Endothelial cell (in vitro differentiated cells): Measurements from ENCODE around the gene IGFL3. TPM values are rescaled to one million over a fixed set of nuclear protein-coding genes. Genes with fewer than 3 reads are reported as not detected.

Experiments
- DNase-seq: peaks from one replicate; pipeline ENCODE4 v3.0.0; 2021; ENCODE audit warnings: low spot score
- H3K27ac Mint-ChIP-seq: one replicate; pipeline ENCODE4 v1.8.0; 2021; ENCODE audit warnings: mixed read lengths, inconsistent platforms; ENCODE audit not compliant: unreplicated experiment
- H3K27me3 Mint-ChIP-seq: one replicate; pipeline ENCODE4 v1.8.0; 2021; ENCODE audit warnings: mild to moderate bottlenecking, moderate library complexity, mixed read lengths, inconsistent platforms; ENCODE audit not compliant: unreplicated experiment
- H3K36me3 Mint-ChIP-seq: one replicate; pipeline ENCODE4 v1.8.0; 2021; ENCODE audit warnings: mild to moderate bottlenecking, low read depth, mixed read lengths, inconsistent platforms; ENCODE audit not compliant: unreplicated experiment
- H3K4me1 Mint-ChIP-seq: one replicate; pipeline ENCODE4 v1.8.0; 2021; ENCODE audit warnings: mild to moderate bottlenecking, mixed read lengths, inconsistent platforms; ENCODE audit not compliant: unreplicated experiment
- H3K4me3 Mint-ChIP-seq: one replicate; pipeline ENCODE4 v1.8.0; 2021; ENCODE audit warnings: mild to moderate bottlenecking, mixed read lengths, inconsistent platforms; ENCODE audit not compliant: unreplicated experiment
- H3K9me3 Mint-ChIP-seq: one replicate; pipeline ENCODE4 v1.8.0; 2021; ENCODE audit warnings: mixed read lengths, inconsistent platforms; ENCODE audit not compliant: unreplicated experiment
- total RNA-seq: library from RNA; stranded (reverse); fragmentation: NEBNext Ultra II Directional; extraction: Animal tissue kit (Norgen Biotek cat#: 25700); gene quantifications from one replicate; pipeline ENCODE4 v1.2.1, GENCODE V29; 2021; ENCODE audit not compliant: unreplicated experiment
- TF ChIP-seq, protein P1 (sequence below): fragments of 200-600 bp; sonication (generic); IDR thresholded peaks from one replicate; pipeline ENCODE4 v1.5.0; 2021; ENCODE audit warnings: antibody characterized with exemption; ENCODE audit not compliant: unreplicated experiment

Gene IGFL3
- total RNA-seq, 1 donor from 2014 or later: not detected

DNA sequence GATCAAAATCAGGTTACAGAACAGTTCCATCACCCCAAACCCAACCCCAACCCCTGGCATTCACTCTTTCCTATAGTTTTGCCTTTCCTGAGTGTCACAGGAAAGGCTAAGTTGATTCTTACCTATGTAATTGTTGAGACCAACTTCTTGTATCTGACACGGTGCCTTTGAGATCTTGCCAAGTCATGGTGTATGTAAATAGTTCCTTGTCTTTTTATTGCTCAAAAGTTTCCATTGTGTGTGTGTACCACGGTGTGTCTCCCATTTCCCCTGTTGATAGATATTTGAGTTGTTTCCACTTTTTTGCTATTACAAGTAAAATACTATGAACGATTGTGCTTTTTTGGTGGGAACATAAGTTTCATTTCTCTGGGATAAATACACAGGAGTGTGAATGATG lies 20.3 kb upstream of the IGFL3 start:
- Mint-ChIP-seq H3K27me3 (peaks cover 4% of the 10 kb centered on the region), H3K9me3 (no peaks in the 10 kb centered on the region), H3K27ac (no peak overlapping the region), H3K36me3 (no peaks in the 10 kb centered on the region), H3K4me1 (peaks cover 10% of the 10 kb centered on the region), H3K4me3 (no peak overlapping the region)
- TF ChIP-seq, protein P1, sequence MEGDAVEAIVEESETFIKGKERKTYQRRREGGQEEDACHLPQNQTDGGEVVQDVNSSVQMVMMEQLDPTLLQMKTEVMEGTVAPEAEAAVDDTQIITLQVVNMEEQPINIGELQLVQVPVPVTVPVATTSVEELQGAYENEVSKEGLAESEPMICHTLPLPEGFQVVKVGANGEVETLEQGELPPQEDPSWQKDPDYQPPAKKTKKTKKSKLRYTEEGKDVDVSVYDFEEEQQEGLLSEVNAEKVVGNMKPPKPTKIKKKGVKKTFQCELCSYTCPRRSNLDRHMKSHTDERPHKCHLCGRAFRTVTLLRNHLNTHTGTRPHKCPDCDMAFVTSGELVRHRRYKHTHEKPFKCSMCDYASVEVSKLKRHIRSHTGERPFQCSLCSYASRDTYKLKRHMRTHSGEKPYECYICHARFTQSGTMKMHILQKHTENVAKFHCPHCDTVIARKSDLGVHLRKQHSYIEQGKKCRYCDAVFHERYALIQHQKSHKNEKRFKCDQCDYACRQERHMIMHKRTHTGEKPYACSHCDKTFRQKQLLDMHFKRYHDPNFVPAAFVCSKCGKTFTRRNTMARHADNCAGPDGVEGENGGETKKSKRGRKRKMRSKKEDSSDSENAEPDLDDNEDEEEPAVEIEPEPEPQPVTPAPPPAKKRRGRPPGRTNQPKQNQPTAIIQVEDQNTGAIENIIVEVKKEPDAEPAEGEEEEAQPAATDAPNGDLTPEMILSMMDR: no peak
- no peak for DNase-seq

DNA sequence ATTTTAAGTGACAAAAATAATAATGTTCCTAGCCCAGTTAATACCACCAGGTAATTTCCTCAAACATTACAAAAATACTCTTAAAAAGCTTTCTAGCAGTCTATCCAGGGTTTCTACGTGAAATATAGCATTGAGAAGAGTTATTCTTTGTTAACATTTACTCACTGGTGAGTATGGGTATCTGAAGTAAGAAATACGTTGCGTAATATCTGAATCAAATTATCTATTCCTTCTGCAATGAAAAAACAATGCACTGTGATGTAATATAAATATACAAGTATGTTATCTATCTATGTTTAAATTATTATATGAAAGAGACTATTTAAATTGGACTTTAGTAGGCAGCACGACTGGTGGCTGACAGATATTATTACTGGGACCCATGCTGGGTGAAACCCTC lies 17.8 kb upstream of the IGFL3 start:
- Mint-ChIP-seq H3K27ac (no peak overlapping the region), H3K9me3 (no peaks in the 10 kb centered on the region), H3K4me1 (peaks cover 5% of the 10 kb centered on the region), H3K4me3 (no peak overlapping the region), H3K27me3 (peaks cover 4% of the 10 kb centered on the region), H3K36me3 (no peaks in the 10 kb centered on the region)
- DNase-seq: no peak
- TF ChIP-seq, protein P1: no peak

DNA sequence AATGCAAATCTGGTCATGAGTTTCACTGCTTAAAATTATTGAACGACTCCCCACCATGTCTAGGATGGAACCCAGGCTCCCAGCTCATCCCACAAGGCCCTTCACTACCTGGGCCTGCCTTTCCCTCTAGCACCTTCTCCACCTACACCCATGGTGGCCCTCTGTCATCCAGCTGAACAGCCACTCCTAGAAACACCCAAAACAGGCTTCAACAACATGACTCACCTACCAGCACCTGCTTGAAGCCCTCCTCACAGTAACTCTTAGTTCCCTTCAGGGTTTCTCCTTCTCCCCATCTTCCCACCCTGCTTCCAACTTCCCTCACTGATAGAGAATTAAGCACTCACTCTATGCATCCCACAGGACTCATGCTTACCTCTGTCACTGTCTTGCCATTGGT lies 16.9 kb upstream of the IGFL3 start:
- Mint-ChIP-seq H3K36me3 (no peaks in the 10 kb centered on the region), H3K4me1 (peaks cover 5% of the 10 kb centered on the region), H3K27ac (no peak overlapping the region), H3K27me3 (peaks cover 4% of the 10 kb centered on the region), H3K9me3 (no peaks in the 10 kb centered on the region), H3K4me3 (no peak overlapping the region)
- TF ChIP-seq, protein P1: no peak
- no peak for DNase-seq

DNA sequence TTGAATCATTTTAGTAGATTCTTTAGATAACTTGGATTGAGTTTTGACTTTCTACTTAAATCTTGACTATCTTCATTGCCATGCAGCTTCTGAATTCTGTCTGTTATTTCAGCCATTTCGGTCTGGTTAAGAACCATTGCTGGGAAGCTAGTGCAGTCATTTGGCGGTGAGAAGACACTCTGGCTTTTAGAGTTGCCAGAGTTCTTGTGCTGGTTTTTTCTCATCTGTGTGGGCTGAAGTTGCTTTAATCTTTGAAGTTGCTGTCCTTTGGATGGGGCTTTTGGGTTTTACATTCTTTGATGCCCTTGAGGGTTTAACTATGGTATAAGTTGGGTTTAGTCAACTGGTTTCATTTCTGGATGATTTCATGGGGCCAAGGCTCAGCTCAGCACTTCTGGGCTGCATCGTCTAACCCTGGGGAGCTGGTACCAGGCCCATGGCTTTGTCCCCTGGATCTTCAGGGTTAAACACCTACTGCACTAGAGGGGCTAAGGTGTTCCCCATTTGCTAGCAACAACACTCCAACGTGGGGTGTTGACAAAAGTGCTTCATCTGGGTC lies 13.5 kb upstream of the IGFL3 start:
- Mint-ChIP-seq H3K36me3 (peaks cover 5% of the 10 kb centered on the region), H3K27me3 (peaks cover 6% of the 10 kb centered on the region), H3K4me3 (no peak overlapping the region), H3K27ac (no peak overlapping the region), H3K9me3 (peaks cover 4% of the 10 kb centered on the region), H3K4me1 (peaks cover 16% of the 10 kb centered on the region)
- DNase-seq: no peak
- TF ChIP-seq, protein P1: no peak

DNA sequence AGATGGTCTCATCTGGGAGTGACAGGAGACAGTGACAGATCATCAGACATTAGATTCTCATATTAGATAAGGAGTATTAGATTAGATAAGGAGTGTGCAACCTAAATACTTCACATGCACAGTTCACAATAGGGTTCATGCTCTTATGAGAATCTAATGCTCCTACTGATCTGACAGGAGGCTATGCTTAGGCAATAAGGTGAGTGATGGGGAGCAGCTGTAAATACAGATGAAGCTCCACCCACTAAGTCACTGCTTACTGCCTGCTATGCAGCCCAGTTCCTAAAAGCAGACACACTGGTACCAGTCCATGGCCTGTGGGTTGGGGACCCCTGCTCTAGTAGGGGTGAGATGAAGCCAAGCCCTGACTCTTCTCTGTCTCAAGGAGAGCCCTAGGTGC lies 10.0 kb upstream of the IGFL3 start:
- DNase-seq: no peak
- Mint-ChIP-seq H3K4me3 (no peak overlapping the region), H3K27me3 (peaks cover 6% of the 10 kb centered on the region), H3K9me3 (peaks cover 4% of the 10 kb centered on the region), H3K27ac (no peak overlapping the region), H3K36me3 (peaks cover 5% of the 10 kb centered on the region), H3K4me1 (peaks cover 17% of the 10 kb centered on the region)
- TF ChIP-seq, protein P1: no peak
